SK-N-SH (cell line): ENCODE results near the gene ARHGEF4.

Experiments used
- EP300 ChIP-seq, 2 experiments: IDR thresholded peaks; 2 replicates each; pipeline versions ENCODE4 v1.4.0 to v1.6.1; 2012; ENCODE audit warnings: borderline replicate concordance in 1 of 2, low read depth in 1 of 2, low read length in 1 of 2
- EZH2phosphoT487 ChIP-seq: fragments of 200-600 bp; sonication (generic); IDR thresholded peaks from 2 replicates; pipeline ENCODE4 v1.6.1; 2017; ENCODE audit warnings: low read depth, mixed run types, mild to moderate bottlenecking, antibody characterized with exemption, moderate library complexity, borderline replicate concordance
- FOSL2 ChIP-seq: IDR thresholded peaks from 2 replicates; pipeline ENCODE4 v1.4.0; 2012; ENCODE audit warnings: low read depth, mild to moderate bottlenecking, moderate library complexity, borderline replicate concordance
- FOXM1 ChIP-seq: IDR thresholded peaks from 2 replicates; pipeline ENCODE4 v1.4.0; 2012; ENCODE audit warnings: low read depth, mild to moderate bottlenecking
- RCOR1 ChIP-seq: fragments of 150-350 bp; IDR thresholded peaks from 2 replicates; pipeline ENCODE4 v1.6.1; 2017; ENCODE audit warnings: antibody characterized with exemption, low read length
- RXRA ChIP-seq: IDR thresholded peaks from 2 replicates; pipeline ENCODE4 v1.4.0; 2012; ENCODE audit warnings: low read depth, mild to moderate bottlenecking, borderline replicate concordance
- SIN3A ChIP-seq: IDR thresholded peaks from 2 replicates; pipeline ENCODE4 v1.6.1; 2012; ENCODE audit warnings: low read depth, mild to moderate bottlenecking, low read length, moderate library complexity, borderline replicate concordance
- SMC3 ChIP-seq: IDR thresholded peaks from 2 replicates; pipeline ENCODE4 v1.6.1; 2012; ENCODE audit warnings: low read depth, low read length, improper control_type of control experiment
- TEAD4 ChIP-seq: IDR thresholded peaks from 2 replicates; pipeline ENCODE4 v1.4.0; 2012; ENCODE audit warnings: mild to moderate bottlenecking, borderline replicate concordance; ENCODE audit not compliant: insufficient read depth
- TF ChIP-seq, protein P1 (sequence below): IDR thresholded peaks from 2 replicates; pipeline ENCODE4 v1.4.0; 2012; ENCODE audit warnings: low read depth
- TF ChIP-seq, protein P2 (sequence below): fragments of 200-600 bp; sonication (generic); IDR thresholded peaks from 2 replicates; pipeline ENCODE4 v1.6.1; 2017; ENCODE audit warnings: antibody characterized with exemption, mild to moderate bottlenecking, moderate library complexity
- TF ChIP-seq, protein P3 (sequence below): IDR thresholded peaks from 2 replicates; pipeline ENCODE4 v1.6.1; 2012; ENCODE audit warnings: mild to moderate bottlenecking, low read depth, low read length, moderate library complexity
- TF ChIP-seq, protein P4 (sequence below): IDR thresholded peaks from 2 replicates; pipeline ENCODE4 v1.4.0; 2012; ENCODE audit warnings: low read depth, borderline replicate concordance

DNA sequence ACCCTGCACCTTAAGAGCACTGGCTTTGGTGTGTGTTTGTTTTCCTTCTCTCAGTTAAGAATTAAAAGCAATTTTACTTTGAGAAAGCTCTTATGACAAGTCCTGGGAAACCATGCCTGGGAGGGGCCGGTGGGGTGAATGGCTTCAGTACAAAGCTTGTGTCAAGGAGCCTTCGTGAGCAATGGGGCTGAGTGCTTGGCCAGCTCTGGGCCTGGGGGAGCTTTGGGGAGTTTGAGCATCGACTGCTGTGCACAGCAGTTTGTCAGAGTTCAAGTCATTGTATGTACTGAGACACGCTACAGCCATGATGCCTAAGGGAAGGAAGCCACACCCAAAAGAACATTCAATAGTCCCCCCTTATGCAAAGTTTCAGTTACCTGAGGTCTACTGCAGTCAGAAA is 75.8 kb downstream of the ARHGEF4 start:
- TF ChIP-seq, protein P1, sequence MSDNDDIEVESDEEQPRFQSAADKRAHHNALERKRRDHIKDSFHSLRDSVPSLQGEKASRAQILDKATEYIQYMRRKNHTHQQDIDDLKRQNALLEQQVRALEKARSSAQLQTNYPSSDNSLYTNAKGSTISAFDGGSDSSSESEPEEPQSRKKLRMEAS: no peak
- TF ChIP-seq, protein P2, sequence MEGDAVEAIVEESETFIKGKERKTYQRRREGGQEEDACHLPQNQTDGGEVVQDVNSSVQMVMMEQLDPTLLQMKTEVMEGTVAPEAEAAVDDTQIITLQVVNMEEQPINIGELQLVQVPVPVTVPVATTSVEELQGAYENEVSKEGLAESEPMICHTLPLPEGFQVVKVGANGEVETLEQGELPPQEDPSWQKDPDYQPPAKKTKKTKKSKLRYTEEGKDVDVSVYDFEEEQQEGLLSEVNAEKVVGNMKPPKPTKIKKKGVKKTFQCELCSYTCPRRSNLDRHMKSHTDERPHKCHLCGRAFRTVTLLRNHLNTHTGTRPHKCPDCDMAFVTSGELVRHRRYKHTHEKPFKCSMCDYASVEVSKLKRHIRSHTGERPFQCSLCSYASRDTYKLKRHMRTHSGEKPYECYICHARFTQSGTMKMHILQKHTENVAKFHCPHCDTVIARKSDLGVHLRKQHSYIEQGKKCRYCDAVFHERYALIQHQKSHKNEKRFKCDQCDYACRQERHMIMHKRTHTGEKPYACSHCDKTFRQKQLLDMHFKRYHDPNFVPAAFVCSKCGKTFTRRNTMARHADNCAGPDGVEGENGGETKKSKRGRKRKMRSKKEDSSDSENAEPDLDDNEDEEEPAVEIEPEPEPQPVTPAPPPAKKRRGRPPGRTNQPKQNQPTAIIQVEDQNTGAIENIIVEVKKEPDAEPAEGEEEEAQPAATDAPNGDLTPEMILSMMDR: no peak
- no peak for TF ChIP-seq TEAD4
- TF ChIP-seq, protein P3, sequence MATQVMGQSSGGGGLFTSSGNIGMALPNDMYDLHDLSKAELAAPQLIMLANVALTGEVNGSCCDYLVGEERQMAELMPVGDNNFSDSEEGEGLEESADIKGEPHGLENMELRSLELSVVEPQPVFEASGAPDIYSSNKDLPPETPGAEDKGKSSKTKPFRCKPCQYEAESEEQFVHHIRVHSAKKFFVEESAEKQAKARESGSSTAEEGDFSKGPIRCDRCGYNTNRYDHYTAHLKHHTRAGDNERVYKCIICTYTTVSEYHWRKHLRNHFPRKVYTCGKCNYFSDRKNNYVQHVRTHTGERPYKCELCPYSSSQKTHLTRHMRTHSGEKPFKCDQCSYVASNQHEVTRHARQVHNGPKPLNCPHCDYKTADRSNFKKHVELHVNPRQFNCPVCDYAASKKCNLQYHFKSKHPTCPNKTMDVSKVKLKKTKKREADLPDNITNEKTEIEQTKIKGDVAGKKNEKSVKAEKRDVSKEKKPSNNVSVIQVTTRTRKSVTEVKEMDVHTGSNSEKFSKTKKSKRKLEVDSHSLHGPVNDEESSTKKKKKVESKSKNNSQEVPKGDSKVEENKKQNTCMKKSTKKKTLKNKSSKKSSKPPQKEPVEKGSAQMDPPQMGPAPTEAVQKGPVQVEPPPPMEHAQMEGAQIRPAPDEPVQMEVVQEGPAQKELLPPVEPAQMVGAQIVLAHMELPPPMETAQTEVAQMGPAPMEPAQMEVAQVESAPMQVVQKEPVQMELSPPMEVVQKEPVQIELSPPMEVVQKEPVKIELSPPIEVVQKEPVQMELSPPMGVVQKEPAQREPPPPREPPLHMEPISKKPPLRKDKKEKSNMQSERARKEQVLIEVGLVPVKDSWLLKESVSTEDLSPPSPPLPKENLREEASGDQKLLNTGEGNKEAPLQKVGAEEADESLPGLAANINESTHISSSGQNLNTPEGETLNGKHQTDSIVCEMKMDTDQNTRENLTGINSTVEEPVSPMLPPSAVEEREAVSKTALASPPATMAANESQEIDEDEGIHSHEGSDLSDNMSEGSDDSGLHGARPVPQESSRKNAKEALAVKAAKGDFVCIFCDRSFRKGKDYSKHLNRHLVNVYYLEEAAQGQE: no peak
- no peak for TF ChIP-seq FOXM1
- TF ChIP-seq FOSL2: no peak
- TF ChIP-seq, protein P4, sequence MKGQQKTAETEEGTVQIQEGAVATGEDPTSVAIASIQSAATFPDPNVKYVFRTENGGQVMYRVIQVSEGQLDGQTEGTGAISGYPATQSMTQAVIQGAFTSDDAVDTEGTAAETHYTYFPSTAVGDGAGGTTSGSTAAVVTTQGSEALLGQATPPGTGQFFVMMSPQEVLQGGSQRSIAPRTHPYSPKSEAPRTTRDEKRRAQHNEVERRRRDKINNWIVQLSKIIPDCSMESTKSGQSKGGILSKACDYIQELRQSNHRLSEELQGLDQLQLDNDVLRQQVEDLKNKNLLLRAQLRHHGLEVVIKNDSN: no peak
- no peak for TF ChIP-seq RXRA
- no peak for TF ChIP-seq SMC3
- no peak for TF ChIP-seq RCOR1
- TF ChIP-seq SIN3A: no peak
- TF ChIP-seq EZH2phosphoT487: no peak
- TF ChIP-seq EP300 (IDR thresholded peaks at IDR 0.05; ENCODE audit: borderline replicate concordance in 1 of 2, low read depth in 1 of 2, low read length in 1 of 2): no peak
